GF-D8 (cell line): ENCODE measurements around the gene RCCD1.
A peak's percentile ranks its signal among the peaks of the same experiment; 100 is the strongest.
"Not testable (repeated sequence)": the region's sequence is repeated elsewhere in the genome, so short reads cannot be mapped to it uniquely, and the experiment has no call there.

Experiments used
- DNase-seq: peaks from one replicate; lab custom pipeline; 2025; lab: John Stamatoyannopoulos, UW

The RCCD1 gene

GRCh38 chr15:90918034-90918788, 36.5 kb upstream of the RCCD1 start:
- DNase-seq: no peak

GRCh38 chr15:90918835-90919234, 35.8 kb upstream of the RCCD1 start:
- DNase-seq: no peak

- DNase-seq: no peak
Observed at GRCh38 chr15:90921887-90922286, 32.8 kb upstream of the RCCD1 start.

GRCh38 chr15:90922712-90923322, 31.9 kb upstream of the RCCD1 start:
- not testable (repeated sequence) for DNase-seq

- DNase-seq: no peak
Observed at GRCh38 chr15:90924375-90924774, 30.3 kb upstream of the RCCD1 start.

- not testable (repeated sequence) for DNase-seq
Observed at GRCh38 chr15:90926766-90927165, 27.9 kb upstream of the RCCD1 start.

GRCh38 chr15:90928106-90928505, 26.6 kb upstream of the RCCD1 start:
- DNase-seq: not testable (repeated sequence)

GRCh38 chr15:90929246-90930019, 25.3 kb upstream of the RCCD1 start:
- DNase-seq: no peak

GRCh38 chr15:90930861-90931574, 23.7 kb upstream of the RCCD1 start:
- peak; percentile 68 for DNase-seq

- no peak for DNase-seq
Observed at GRCh38 chr15:90931575-90931827, 23.2 kb upstream of the RCCD1 start.

- peak; percentile 88 for DNase-seq
Observed at GRCh38 chr15:90931828-90932659, 22.6 kb upstream of the RCCD1 start, which contains the start of gene HDDC3. Gene HDDC3, minus strand, starts transcription at chr15:90932549. Its CDS starts 9 bp downstream, at chr15:90932540.

- DNase-seq: no peak
Observed at GRCh38 chr15:90932660-90932991, 22.1 kb upstream of the RCCD1 start.

GRCh38 chr15:90933301-90933700, 21.4 kb upstream of the RCCD1 start:
- DNase-seq: no peak

GRCh38 chr15:90934256-90934948, 20.3 kb upstream of the RCCD1 start:
- DNase-seq: peak; percentile 49

- DNase-seq: peak; percentile 52
Observed at GRCh38 chr15:90934949-90935751, 19.5 kb upstream of the RCCD1 start, which contains the start of gene UNC45A. Gene UNC45A, plus strand, starts transcription at chr15:90935285. Its CDS starts 40 bp downstream, at chr15:90935325.

GRCh38 chr15:90936823-90937222, 17.9 kb upstream of the RCCD1 start:
- DNase-seq: no peak

- DNase-seq: no peak
Observed at GRCh38 chr15:90938261-90938660, 16.4 kb upstream of the RCCD1 start.

- DNase-seq: no peak
Observed at GRCh38 chr15:90939756-90940155, 14.9 kb upstream of the RCCD1 start.

- no peak for DNase-seq
Observed at GRCh38 chr15:90941038-90941437, 13.6 kb upstream of the RCCD1 start.
